Stimulated activated CD4-positive, alpha-beta T cell treated with anti-CD3 and anti-CD28 coated beads, TNF-alpha, amount 100 ng/mL, for 4 hours (primary cell): Measurements from ENCODE around the gene ZBED6.
"Not testable (repeated sequence)": the region's sequence is repeated elsewhere in the genome, so short reads cannot be mapped to it uniquely, and the experiment has no call there.

Experiments used
- DNase-seq, 3 experiments: peaks; one replicate each; pipeline ENCODE4 v3.0.0-alpha.2; 2020; ENCODE audit warnings: low read depth in 3 of 3

The ZBED6 gene

GRCh38 chr1:203781962-203782361 lies 13.5 kb upstream of the ZBED6 start:
- no peak for DNase-seq

GRCh38 chr1:203789966-203790365 lies 5.5 kb upstream of the ZBED6 start:
- DNase-seq = no peak

GRCh38 chr1:203791498-203791897 lies 3.9 kb upstream of the ZBED6 start:
- DNase-seq = no peak

- no peak for DNase-seq
Measured at GRCh38 chr1:203792486-203792885, 2.9 kb upstream of the ZBED6 start.

GRCh38 chr1:203793561-203793960 lies 1.9 kb upstream of the ZBED6 start:
- not testable (repeated sequence) for DNase-seq

- DNase-seq = no peak
Measured at GRCh38 chr1:203794764-203795440, 521 bp upstream of the ZBED6 start.

- peak in 1 of 3 experiments; percentile 3 for DNase-seq
Measured at GRCh38 chr1:203796236-203796605, 798 bp downstream of the ZBED6 start.

GRCh38 chr1:203797216-203797615 lies 1.8 kb downstream of the ZBED6 start:
- no peak for DNase-seq

GRCh38 chr1:203797948-203798655 lies 2.7 kb downstream of the ZBED6 start:
- DNase-seq = no peak

- DNase-seq = no peak
Measured at GRCh38 chr1:203799157-203799556, 3.7 kb downstream of the ZBED6 start.

- DNase-seq = no peak
Measured at GRCh38 chr1:203799971-203800370, 4.5 kb downstream of the ZBED6 start.

GRCh38 chr1:203805689-203806088 lies 10.3 kb downstream of the ZBED6 start:
- no peak for DNase-seq

GRCh38 chr1:203807196-203807595 lies 11.8 kb downstream of the ZBED6 start:
- DNase-seq = no peak

GRCh38 chr1:203813581-203814341 lies 18.3 kb downstream of the ZBED6 start:
- no peak for DNase-seq

- no peak for DNase-seq
Measured at GRCh38 chr1:203818399-203818798, 23.0 kb downstream of the ZBED6 start.

GRCh38 chr1:203823306-203823705 lies 27.9 kb downstream of the ZBED6 start:
- no peak for DNase-seq

GRCh38 chr1:203826175-203826574 lies 30.8 kb downstream of the ZBED6 start:
- DNase-seq = no peak

- no peak for DNase-seq
Measured at GRCh38 chr1:203828002-203828401, 32.6 kb downstream of the ZBED6 start.

GRCh38 chr1:203828503-203828902 lies 33.1 kb downstream of the ZBED6 start:
- DNase-seq = no peak

- DNase-seq = not testable (repeated sequence)
Measured at GRCh38 chr1:203829247-203829646, 33.8 kb downstream of the ZBED6 start.

- DNase-seq = no peak
Measured at GRCh38 chr1:203835476-203835875, 40.1 kb downstream of the ZBED6 start.

GRCh38 chr1:203839081-203839480 lies 43.7 kb downstream of the ZBED6 start:
- no peak for DNase-seq
